Non-pigmented ciliary epithelial cell (primary cell): ENCODE results near the gene HKDC1.
"Not testable (repeated sequence)": the region's sequence is repeated elsewhere in the genome, so short reads cannot be mapped to it uniquely, and the experiment has no call there.

Experiments used
- DNase-seq: peaks from one replicate; pipeline ENCODE4 v3.0.0-alpha.2; 2010; ENCODE audit warnings: low read depth

HKDC1 gene

DNA sequence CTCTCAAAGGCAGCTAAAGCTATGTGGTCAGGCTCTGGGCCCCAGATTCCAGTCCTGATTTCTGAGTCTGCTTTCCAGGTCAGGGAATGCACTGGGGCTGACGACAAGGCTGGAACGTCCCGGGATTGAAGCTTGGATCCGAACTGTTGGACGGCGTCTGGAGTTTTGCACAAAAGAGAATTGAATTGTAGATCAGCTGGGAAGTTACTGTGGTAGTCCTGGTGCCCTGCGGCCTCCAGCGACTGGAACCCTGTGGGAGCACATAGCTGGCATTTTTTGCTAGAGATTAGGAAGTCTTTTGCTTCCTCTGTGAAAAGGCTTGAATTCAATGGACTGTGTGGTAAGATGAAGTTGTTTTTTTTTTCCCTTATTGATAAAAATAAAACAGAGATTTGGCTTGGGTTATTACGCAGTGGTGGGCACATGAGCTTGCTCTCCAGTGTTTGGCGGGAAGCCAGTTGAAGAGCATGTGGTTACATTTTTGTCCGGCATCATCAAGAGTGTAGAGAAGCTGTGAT, 58.4 kb downstream of the HKDC1 start, which contains the start of gene HK1:
HK1 (plus strand) TSS at position 51 of the 518 bp plus-strand sequence.
- DNase-seq = peak; percentile 14

DNA sequence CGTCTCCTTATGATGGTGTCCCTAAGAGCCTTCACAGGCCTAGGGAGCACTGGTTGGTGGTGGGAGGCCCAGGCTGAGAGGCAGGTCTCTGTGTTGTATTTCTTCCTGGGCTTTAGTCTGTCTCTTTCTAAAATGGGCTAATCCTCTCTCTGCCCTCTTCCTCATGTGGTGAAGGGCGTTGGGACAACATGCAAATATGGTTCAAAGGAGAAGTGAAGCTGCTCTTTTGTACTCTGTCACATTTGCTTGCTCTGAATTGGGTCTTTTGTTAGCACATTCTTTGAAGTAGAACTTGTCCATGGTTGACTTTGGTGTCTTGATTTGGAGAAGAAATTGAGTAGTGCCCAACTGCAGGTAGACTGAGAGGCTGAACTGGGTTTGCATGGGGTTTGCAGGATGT, 59.0 kb downstream of the HKDC1 start:
- no peak for DNase-seq

DNA sequence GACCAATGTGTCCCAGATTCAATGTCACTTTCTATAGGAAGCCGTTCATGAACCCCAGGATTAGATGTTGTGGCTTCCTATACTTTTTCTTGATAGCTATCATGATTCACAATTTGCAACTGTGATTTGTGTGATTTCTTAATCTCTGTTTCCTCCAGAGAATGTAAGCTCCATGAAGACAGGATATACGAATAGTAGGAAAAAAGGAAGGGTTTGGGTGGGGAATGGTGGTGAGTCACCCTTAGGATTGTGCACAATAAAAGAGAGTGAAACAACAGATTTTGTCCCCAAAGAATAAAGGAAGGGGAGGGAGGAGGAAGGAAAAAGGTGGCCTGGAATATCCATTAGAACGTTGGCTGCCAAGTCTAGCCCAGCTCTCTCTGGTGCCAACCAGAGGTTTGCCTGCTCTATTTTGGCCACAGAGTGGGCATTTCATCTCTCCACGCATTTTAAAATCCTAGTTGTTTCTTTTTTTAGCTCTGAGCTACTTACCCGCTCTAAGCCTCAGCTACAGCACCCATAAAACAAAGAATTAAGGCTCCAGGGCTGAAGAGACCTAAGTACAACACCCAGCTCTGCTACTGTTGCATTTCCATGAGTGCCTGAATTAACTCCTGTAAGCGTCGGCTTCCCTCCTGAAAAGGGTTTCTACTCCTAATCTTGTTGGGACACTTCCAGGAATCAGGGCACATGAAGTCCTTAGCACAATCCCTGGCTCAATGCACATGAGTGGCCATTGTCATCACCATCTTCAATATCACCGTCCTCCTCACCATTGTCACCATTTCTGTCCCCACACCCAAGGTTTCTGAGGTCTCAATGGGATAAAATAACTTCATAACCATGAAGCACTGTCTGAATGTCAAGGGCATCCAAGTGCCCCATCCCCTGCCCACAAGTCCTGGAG, 61.6 kb downstream of the HKDC1 start:
- no peak for DNase-seq

DNA sequence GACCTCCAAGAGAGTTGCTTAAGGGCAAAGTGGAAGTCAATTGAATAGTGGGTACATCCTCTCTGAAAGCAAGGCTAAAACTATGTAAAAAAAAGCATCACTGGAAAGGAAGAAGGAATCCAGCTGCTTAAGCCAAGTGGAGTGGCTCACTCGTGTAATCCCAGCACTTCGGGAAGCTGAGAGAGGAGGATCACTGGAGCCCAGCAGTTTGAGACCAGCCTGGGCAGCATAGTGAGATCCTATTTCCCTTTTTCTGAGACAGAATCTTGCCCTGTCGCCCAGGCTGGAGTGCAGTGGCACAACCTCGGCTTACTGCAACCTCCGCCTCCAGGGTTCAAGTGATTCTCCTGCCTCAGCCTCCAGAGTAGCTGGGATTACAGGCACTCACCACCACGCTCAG, 64.3 kb downstream of the HKDC1 start:
- not testable (repeated sequence) for DNase-seq

DNA sequence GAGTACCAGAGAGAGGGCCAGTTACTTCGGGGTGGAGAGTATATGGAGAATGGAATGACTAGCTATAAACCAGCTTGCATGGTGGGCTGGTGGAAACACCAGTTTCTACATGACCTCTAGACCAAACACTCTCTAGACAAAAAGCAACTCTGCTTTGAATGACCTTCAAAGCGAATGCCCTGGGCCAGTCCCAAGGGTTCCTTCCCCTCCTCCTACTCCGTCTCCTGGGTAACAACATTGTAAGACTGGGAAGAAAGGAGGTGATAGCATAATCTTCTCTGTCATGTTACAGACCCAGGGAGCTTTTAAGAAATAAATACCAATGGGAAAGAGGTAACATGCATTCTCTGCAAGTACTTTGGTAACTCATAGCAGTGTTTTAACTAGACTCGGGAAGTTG, 65.6 kb downstream of the HKDC1 start:
- DNase-seq = no peak

DNA sequence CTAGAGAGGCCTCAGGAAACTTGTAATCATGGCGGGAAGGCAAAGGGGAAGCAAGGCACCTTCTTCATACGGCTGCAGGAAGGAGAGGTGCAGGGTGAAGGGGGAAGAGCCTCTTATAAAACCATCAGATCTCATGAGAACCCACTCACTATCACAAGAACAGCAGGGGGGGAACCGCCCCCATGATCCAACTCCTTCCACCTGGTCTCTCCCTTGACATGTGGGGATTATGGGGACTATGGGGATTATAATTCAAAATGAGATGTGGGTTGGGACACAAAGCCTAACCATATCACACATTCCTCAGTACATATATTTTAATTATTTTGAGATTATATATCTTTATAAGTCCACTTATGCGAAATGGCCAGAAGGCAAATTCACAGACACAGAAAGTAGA, 67.0 kb downstream of the HKDC1 start:
- DNase-seq = no peak

DNA sequence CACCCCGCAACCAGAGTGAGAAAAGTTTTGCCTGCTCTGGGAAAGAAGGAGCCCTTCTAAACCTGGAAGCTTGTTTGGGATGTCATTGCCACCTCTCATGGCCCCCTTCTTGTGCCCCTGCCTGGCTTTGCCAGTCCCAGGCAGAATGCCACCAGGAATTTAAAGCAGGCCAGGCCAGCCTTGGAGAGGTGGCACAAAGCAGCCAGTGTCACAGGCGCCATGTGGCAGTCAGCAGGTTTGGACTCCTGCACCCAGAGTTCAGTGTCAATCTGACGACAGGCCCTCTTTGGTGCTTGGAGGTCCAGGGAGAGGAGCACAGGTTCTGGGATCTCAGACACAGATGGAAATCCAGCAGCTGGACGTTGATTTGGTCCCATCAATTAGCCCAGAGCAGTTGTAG, 70.9 kb downstream of the HKDC1 start:
- DNase-seq = no peak

DNA sequence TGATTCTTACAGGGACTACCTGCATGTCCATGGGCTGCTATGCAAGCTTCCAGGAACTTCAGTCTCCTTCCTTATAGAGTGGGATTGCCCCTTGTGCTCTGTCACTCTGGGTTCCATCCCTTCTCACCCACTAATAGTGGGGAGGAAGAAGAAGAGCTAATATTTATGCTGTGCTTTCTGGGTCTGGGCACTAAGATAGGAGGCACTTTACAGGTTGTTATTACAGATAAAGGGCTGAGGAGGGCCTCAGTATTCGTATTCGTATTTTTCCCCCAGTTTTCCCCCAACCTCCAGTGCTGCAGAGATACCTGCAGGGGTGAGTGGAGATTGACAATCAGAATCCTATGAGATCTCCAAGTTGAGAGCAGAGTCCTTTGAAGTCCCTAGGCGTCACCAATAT, 72.3 kb downstream of the HKDC1 start:
- no peak for DNase-seq

DNA sequence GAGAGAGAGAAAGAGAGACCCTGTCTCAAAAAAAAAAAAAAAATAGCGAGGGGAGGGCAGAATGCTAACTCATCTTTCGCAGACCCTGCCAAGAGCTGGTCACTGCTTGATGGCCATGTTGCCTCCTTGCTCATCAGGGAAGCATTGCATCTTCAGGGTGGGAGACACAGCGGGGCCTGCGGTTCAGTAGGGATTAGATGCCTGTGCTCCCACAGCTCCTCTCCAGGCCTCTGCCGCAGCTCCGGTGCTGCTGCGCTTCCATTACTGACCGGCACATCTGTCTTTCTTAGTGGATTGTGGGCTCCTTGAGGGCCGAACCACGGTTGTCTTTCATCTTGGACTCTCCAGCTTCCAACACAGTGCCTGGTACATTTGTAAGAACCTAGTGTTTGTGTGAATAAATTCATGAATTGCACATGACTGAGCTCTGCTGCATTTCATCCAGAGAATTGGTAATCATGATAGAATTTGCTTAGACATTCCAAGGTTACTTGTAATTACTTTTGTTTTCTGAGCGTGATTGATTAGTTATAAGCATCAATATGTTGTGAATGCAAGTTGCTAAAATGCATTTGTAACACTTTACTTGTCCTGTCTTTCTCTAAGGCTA, 75.0 kb downstream of the HKDC1 start:
- no peak for DNase-seq

DNA sequence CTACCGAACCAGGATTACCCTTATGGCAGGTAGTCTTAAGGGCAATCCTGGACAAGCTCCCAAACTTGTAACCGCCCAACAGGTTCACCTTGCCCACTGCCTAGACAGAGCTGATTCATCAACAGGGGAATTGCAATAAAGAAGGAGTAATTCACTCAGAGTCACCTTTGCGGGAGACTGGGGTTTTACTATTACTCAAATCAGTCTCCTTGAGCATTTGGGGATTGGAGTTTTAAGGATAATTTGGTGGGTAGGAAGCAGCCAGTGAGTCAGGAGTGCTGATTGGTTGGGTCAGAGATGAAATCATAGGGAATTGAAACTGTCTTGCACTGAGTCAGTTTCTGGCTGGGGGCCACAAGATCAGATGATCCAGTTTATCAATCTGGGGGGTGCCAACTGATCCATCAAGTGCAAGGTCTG, 83.5 kb downstream of the HKDC1 start:
- no peak for DNase-seq

DNA sequence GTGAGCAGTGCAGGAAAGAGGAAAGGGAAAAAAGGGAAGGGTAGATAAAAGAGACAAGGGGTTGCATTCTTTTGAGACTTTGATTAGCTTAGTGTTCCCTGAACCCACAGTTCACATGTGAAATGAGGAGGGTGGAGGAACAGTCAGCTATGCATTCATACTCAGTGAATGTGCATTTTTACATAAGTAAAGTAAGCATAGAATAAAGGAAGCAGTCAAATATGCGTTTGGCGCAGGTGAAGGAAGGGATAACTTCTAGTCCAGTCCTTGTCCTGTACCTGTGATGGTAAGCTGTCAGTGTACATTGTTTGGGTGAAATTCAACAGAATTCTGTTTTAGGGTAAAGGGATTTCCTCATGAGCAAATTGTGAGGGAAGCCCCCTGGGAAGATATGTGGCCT, 86.3 kb downstream of the HKDC1 start:
- no peak for DNase-seq

DNA sequence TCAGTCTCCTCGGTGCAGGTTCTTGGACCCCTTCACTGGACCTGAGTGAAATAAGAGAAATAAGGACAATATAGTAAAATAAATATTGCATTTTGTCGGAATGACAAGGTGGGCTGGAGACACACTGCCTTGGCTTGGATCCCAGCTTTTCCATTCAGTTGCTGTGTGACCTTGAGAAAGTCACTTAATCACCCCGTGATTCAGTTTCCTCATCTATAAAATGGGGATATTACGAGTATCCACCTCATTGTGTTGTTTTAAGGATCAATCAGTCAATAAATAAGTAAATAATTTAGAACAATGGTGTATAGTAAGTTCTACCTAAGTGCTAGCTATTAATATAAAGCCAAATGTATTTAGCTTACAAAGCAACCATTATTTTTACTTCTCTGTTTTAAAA, 87.3 kb downstream of the HKDC1 start:
- DNase-seq = no peak

DNA sequence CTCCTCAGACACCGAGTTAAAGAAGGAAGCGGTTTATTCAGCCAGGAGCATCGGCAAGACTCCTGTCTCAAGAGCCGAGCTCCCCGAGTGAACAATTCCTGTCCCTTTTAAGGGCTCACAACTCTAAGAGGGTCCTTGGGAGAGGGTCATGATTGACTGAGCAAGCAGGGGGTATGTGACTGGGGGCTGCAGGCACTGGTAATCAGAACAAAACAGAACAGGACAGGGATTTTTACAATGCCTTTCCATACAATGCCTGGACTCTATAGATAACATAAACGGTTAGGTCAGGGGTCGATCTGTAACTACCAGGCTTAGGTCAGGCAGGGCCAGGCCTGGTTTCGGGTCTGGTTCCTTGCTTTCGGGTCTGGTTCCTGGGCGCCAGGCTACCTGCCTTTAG, 88.2 kb downstream of the HKDC1 start:
- DNase-seq = not testable (repeated sequence)

DNA sequence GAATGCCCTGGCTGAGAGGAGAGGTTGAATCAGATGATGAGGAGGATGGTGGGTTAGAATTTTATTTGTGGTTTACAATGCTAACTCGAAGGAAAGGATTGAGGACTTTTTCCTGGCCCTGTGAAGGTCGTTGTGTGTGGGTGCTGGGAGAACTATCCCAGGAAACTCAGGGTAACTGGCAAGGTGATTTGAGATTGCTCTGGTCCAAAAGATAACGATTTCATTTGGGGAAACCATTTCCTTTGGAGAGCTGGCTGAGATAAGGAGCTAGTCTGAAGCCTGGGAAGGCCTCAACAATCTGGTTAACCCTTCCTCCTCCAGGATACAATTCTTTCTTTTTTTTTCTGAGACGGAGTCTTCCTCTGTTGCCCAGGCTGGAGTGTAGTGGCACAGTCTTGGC, 91.2 kb downstream of the HKDC1 start:
- no peak for DNase-seq

DNA sequence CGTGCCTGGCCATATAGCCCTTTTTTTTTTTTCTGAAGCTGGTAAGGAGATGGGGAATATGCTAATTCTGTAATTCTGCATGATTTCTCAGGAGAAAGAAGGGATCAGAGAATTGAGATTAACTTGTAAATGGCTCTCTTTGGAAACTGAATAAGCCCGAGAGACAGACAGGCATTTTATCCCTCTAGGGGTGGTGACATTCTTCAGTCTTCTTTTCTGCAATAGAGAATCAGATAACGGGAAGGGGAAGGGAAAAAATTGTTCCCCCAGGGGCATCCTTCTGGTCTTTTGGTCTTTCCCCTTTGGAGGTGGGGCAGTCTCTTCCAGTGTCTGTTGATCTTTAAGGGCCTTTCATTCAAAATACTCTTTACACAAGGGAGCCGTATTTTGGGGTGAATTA, 92.4 kb downstream of the HKDC1 start:
- DNase-seq = no peak

DNA sequence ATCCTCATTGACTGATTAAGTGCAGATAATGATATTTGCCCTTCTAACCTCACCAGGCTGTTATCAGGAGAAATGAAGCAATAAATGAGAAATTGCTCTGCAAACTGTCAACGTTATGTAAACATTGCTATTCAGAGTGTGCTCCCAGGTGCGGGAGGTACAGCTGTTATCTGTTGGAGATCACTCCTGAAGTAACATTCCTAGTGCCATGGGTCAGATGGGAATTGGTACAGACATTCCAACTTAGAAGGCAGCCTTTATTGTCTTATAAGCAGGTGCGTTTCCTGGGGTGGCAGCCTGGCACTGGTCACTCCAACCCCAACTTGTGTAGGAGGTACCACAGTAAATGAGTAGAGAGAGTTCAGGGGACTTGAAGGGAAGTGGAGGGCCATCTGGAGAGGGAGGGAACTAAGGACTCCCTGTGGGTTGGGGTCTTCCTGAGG, 95.0 kb downstream of the HKDC1 start:
- no peak for DNase-seq

DNA sequence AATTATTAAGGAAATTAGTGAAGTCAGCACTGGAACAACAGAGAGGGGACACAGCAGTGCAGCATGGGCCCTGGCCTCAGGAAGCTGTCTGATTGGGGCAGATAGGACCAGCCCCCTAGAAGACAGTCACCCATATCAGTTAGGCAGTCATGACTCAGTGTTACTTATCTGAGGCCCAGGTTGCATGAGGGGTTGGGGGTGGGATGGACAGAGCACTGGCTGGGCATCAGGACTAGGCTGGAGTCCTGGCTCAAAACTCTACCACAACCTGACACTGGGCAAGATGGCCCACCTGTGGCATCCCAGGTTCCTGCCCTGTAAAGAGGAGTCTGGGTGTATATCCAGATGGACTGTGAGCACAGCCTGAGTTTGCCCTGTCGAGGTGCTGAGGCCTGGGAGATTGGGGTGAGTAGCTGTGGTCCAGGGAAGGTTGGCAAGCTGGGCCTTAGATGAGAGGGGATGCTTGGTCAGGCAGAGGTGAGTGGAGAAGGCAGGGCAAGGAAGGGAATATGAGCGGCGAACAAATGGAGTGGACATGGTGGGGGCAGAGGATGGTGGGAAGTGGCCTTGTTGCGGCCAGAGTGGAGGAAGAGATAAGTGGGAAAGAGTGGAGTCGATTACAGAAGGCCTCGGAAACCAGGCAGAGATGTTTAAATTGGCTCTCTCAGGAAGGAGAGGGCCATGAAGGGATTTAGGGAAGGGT, 95.6 kb downstream of the HKDC1 start:
- DNase-seq = no peak

DNA sequence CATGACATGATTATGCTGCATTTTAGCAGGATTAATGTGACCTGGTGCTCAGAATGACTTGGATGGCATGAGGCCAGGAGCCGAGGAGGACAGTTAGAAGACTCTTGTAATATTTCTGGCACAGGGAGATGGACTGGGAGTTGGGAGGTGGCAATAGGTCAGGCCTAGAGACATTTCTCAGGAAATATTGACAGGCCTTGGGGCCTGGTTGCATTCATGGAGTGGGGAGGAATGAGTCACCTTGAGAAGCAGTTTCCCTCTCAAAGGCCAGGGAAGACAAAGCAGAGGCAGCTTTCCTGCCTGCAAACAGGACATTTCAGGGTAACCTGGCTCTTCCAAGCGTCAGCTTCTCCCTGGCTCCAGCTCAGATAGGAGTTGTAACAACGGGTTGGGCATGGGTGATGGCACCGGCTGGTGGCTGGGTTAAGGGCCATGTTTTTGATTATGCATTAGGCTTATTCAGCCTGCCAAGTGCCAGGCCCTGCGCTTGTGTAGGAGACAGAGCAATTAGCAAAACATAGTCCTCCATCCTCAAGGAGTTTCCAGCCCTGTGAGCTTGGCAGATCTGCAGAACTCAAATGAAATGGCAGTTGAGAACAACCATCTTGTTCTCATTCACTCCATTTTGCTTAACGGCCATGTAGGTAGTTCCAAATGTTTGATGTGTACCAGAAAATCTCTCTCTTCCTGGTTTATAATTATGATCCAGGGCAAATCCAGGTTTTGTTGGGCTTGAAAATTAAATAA, 96.4 kb downstream of the HKDC1 start:
- DNase-seq = no peak
